Left hindlimb (tissue), 1 donor: Measurements from ENCODE around the gene SERPINA12.

ENCODE experiments used
- DNase-seq: peaks from one replicate; pipeline ENCODE4 v3.0.0-alpha.2; 2018

SERPINA12 gene

GRCh38 chr14:94462763-94463572 lies 46.3 kb downstream of the SERPINA12 start:
- no peak for DNase-seq

DNA sequence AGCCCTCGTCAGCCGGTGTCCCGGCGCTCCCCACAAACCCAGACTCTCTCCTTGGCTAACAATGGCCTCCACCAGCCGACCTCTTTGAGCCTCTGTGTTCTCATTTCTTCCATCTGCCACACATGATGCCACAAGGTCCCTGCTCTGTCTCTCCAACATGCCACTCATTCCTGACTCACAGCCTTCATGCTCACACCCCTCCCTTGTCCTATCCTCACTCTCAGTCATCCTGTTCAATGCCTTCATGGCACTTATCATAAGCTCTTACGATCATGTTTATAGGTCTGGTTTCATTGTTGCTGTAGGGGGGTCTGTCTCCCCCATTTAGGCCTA lies 47.1 kb downstream of the SERPINA12 start:
- DNase-seq: no peak

GRCh38 chr14:94461526-94462218 lies 47.6 kb downstream of the SERPINA12 start:
- DNase-seq: no peak

DNA sequence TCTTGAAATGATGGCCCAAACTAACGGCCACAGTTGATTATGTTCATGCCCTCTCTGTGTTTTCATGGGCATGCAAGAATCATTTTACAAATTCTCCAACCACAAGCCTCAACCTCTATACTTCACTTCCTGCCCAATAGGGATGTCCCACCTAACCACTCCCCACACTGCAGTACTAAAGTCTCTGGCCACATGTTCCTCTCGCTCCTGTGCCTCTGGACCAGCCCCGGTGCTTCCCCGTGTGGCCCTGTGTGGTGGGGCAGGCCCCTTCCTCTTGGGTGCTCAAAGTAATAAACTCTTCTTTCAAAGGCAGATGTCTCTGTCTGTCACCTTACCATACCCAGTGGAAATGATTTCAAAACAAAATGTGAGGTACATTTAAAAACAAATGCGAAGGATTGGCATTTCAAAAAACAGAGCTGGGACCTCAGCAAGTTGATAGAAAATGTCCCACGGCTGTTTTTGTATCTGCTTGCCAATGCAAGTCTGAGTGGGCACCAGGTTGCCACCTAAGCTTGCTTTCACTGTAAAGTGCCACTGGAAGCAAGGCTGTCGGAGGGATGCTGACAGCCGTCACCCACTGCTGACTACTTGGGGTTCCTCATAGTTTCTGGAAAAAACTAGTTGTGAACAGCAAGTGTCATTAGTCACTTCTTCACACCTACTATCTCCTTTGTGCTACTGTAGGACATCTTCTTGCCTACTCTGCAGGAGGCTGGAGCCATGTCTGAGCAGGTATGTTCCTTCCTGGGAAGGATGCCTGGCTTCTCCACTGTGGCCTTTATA lies 48.4 kb downstream of the SERPINA12 start:
- no peak for DNase-seq

DNA sequence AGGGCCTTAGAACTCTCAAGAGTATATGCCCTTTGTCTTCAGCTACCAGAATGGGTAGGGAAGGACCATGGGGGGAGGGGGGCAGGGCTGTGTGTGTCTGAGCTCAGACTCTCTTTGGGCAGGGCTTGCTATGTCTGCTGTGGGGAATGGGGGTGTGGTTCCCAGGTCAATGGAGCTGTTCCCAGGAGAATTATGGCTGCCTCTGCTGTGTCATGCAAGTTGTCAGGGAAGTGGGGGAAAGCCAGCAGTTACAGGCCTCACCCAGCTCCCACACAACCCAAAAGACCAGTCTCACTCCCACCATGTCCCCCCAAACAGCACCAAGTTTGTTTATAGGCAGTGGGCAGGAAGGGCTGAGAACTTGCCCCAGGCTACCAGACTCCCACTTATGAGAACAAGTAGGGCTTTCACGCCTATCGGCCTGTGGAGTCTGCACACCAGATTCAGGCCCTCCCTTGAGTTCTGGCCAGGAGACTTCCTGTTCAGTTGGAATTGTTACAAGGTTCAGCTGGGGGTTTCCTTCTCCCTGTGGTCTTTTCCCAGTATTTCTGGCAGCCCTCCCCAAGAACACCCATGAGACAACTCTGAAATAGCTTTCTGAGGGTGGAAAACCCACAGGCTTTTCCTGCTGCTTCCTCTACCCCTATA lies 50.6 kb downstream of the SERPINA12 start:
- no peak for DNase-seq

- no peak for DNase-seq
Observed at GRCh38 chr14:94458096-94458495, 51.2 kb downstream of the SERPINA12 start.

DNA sequence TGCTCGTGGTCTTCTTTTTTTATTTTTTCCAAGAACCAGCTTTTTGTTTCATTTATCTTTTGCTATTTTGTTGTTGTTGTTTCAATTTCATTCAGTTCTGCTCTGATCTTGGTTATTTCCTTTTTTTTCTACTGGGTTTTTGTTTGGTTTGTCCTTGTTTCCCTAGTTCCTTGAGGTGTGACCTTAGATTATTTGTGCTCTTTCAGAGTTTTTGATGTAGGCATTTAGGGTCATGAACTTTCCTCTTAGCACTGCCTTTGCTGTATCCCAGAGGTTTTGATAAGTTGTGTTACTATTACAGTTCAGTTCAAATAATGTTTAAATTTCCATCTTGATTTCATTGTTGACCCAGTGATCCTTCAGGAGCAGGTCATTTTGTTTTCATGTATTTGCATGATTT lies 53.3 kb downstream of the SERPINA12 start:
- DNase-seq: no peak

GRCh38 chr14:94451826-94452225 lies 57.4 kb downstream of the SERPINA12 start:
- no peak for DNase-seq

DNA sequence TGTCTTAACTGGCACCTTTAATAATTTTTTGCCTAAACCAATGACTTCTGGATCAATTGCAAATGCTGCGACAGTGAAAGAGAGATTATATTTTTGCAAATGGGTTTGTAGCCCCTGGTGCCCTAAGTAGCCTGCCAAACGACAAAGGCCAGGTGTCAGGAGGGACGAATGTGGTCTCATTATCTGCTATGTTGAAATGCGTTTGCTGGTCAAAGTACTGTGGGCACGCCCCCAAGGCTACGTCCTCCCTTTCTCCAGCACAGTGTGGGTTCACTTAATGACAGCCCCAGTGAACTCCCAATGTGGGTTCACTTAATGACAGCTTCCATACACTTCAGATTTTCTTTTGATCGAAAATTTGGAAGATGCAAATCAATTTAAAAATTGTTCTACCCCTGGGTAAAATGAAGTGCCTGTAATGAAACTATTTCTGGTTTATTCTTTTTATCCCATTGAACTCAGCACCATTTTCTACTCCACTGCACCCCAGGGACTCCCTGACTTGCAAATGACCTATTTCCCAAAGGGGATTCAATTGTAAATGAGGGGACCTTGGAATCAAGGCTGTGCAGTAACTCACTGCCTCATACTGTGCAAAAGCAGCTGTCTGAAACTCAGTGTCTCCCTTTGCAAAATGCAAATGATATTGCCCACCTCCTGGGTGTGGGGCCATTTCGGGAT lies 58.0 kb downstream of the SERPINA12 start:
- DNase-seq: no peak

GRCh38 chr14:94450722-94451090 lies 58.6 kb downstream of the SERPINA12 start:
- DNase-seq: no peak

DNA sequence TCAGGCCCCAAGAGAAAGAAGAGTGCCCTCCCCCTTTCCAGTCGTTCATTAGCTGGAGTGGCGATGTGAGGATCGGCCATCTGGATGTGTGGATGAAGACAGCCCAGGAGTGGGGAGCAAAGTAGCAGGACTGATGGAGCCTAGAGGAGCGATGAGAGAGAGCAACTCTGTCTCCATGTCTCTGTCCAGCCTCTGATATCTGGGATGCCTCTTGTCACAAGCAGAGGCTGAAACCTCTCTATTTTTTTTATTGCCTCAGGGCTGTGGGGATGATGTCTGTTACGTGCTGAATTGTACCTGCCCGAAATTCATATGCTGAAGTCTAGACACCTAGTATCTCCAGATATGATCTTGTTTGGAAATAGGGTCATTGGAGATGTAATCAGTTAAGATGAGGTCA lies 59.3 kb downstream of the SERPINA12 start:
- DNase-seq: no peak

GRCh38 chr14:94448071-94448808 lies 61.0 kb downstream of the SERPINA12 start:
- no peak for DNase-seq

GRCh38 chr14:94447206-94447605 lies 62.1 kb downstream of the SERPINA12 start:
- DNase-seq: no peak

DNA sequence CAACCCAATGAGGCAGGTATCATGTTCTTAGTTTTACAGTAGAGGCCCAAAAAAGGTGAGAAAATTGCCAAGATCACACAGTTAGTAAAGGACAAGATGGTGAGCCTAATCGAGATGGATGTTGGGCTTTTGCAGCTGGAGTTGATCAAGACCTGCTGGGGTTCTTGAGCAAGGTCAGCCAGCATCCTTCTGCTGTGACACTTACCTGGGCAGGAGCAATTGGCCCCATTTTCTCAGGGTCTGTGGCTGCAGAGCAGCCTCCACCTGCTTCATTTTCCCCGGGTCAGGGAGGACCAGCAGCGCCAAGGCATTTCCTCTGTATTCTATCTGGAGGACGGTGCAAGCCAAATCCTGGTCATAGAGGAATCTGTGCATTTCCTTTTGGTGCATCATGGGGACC lies 63.1 kb downstream of the SERPINA12 start:
- DNase-seq: no peak

GRCh38 chr14:94445003-94445402 lies 64.3 kb downstream of the SERPINA12 start:
- DNase-seq: no peak

GRCh38 chr14:94441531-94442205 lies 67.6 kb downstream of the SERPINA12 start:
- DNase-seq: no peak

- DNase-seq: no peak
Observed at GRCh38 chr14:94441130-94441529, 68.1 kb downstream of the SERPINA12 start.

DNA sequence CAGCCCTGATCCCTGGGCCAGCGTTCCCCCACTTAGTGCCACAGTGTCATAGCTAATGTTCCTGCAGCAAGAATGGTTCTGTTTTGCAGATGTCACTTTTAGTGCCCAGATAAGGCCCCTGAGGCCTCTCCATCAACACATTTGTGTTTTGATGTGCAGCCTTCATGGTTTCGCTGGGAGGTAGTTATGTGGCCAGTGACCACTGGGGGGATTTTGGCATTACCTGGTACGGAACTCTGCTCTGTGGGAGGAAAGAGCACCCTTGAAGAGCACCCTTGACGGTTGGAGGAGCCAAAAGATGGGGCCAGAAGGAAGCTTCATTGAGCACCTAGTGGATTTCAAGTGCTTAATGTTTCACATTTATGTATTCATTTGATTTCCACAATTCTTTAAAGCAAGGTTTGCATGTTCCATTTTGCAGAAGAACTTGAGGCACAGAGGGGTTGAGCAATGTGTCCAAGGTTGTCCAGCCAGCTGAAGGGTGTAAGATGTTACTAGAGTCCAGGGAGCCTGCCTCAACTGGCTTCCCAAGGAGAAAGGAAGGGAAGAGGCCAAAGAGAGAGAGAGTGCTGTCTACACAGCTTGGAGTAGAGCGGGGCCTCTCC lies 69.7 kb downstream of the SERPINA12 start:
- DNase-seq: no peak
